ENCODE data around the gene B9D1. TPM values are rescaled to one million over a fixed set of nuclear protein-coding genes. Genes with fewer than 3 reads are reported as not detected.

B9D1 gene
- polyA plus RNA-seq, 1 experiment = 55.8 TPM

- ChIA-PET POLR2A (no interaction called here), CTCF (no interaction called here)
- Histone ChIP-seq H3K27me3 (ENCODE audit: control insufficient read depth, insufficient read depth, low read length) (no peaks in the 10 kb centered on the region), H3K36me3 (ENCODE audit: control insufficient read depth, insufficient read depth, low read length) (peaks cover 3% of the 10 kb centered on the region), H3K4me3 (ENCODE audit: low read depth, low read length) (no peak overlapping the region)
- TF ChIP-seq CTCF (IDR thresholded peaks at IDR 0.05; ENCODE audit: insufficient read depth, low read depth, low read length) = no peak
- no peak for DNase-seq (ENCODE audit: low read depth)
Observed at GRCh38 chr17:19301973-19302372, 60.5 kb downstream of the B9D1 start.

GRCh38 chr17:19301274-19301951 is 61.1 kb downstream of the B9D1 start:
- peaks cover 3% of the 10 kb centered on the region for H3K36me3 ChIP-seq (ENCODE audit: control insufficient read depth, insufficient read depth, low read length)
- no peak for TF ChIP-seq CTCF (IDR thresholded peaks at IDR 0.05; ENCODE audit: insufficient read depth, low read depth, low read length)
- no peaks in the 10 kb centered on the region for H3K27me3 ChIP-seq (ENCODE audit: control insufficient read depth, insufficient read depth, low read length)
- ChIA-PET CTCF (interaction anchor here (0.7 kb wide), 1 partner anchor 29 kb away, joined by 3 read pairs; no protein-coding TSS in a partner anchor), POLR2A (no interaction called here)
- H3K4me3 ChIP-seq (ENCODE audit: low read depth, low read length) = no peak overlapping the region
- DNase-seq (ENCODE audit: low read depth) = no peak

- Histone ChIP-seq H3K36me3 (ENCODE audit: control insufficient read depth, insufficient read depth, low read length) (peaks cover 3% of the 10 kb centered on the region), H3K4me3 (ENCODE audit: low read depth, low read length) (no peak overlapping the region), H3K27me3 (ENCODE audit: control insufficient read depth, insufficient read depth, low read length) (no peaks in the 10 kb centered on the region)
- ChIA-PET CTCF (interaction anchor here (1.0 kb wide), 1 partner anchor 22 kb away, joined by 3 read pairs; no protein-coding TSS in a partner anchor), POLR2A (no interaction called here)
- DNase-seq (ENCODE audit: low read depth) = no peak
- TF ChIP-seq CTCF (IDR thresholded peaks at IDR 0.05; ENCODE audit: insufficient read depth, low read depth, low read length) = no peak
Observed at GRCh38 chr17:19299866-19300265, 62.7 kb downstream of the B9D1 start.

GRCh38 chr17:19299214-19299747 is 63.2 kb downstream of the B9D1 start:
- H3K27me3 ChIP-seq (ENCODE audit: control insufficient read depth, insufficient read depth, low read length) = no peaks in the 10 kb centered on the region
- no peak overlapping the region for H3K4me3 ChIP-seq (ENCODE audit: low read depth, low read length)
- no peak for TF ChIP-seq CTCF (IDR thresholded peaks at IDR 0.05; ENCODE audit: insufficient read depth, low read depth, low read length)
- CTCF ChIA-PET = interaction anchor here (1.0 kb wide), 1 partner anchor 23 kb away, joined by 3 read pairs; no protein-coding TSS in a partner anchor
- DNase-seq (ENCODE audit: low read depth) = no peak
- POLR2A ChIA-PET = no interaction called here
- peaks cover 2% of the 10 kb centered on the region for H3K36me3 ChIP-seq (ENCODE audit: control insufficient read depth, insufficient read depth, low read length)

GRCh38 chr17:19298569-19299213 is 63.8 kb downstream of the B9D1 start:
- H3K36me3 ChIP-seq (ENCODE audit: control insufficient read depth, insufficient read depth, low read length) = peaks cover 2% of the 10 kb centered on the region
- H3K4me3 ChIP-seq (ENCODE audit: low read depth, low read length) = no peak overlapping the region
- no peak for DNase-seq (ENCODE audit: low read depth)
- no peak for TF ChIP-seq CTCF (IDR thresholded peaks at IDR 0.05; ENCODE audit: insufficient read depth, low read depth, low read length)
- ChIA-PET POLR2A (no interaction called here), CTCF (interaction anchor here (0.7 to 1.0 kb wide), 2 partner anchors 23 to 961 kb away, joined by 3 read pairs; no protein-coding TSS in a partner anchor)
- no peaks in the 10 kb centered on the region for H3K27me3 ChIP-seq (ENCODE audit: control insufficient read depth, insufficient read depth, low read length)
